ENCODE measurements around the gene PSIP1. TPM values are rescaled to one million over a fixed set of nuclear protein-coding genes. Genes with fewer than 3 reads are reported as not detected.

PSIP1 gene
- polyA plus RNA-seq, 1 donor (not counting 4 experiments of a cell fraction or from before 2014, with no cell fraction given): 14.7 TPM

DNA sequence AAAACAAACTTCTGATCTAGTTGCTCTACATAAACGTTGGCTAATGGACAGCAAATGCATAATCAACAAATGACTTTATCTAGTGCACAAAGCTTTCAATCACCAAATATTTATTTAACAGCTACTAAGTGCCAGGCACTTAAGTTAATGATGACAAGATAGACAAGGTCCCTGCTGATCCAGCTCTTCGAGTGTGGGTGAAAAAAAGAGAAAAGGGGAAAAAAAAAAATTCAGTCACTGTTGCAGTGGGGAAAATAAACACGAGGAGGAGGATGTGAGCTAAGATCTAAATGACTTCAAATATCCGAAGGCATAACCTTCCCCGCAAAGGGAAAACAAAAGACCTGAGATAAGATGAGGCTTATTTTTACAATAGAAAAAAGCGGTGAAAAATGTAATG lies 9.6 kb downstream of the PSIP1 start:
- no peak overlapping the region for H3K4me2 ChIP-seq (ENCODE audit: control insufficient read depth, extremely low read depth, insufficient read depth, low read depth, low read length)
- no peaks in the 10 kb centered on the region for H3K9me1 ChIP-seq (ENCODE audit: control insufficient read depth, extremely low read depth, insufficient read depth, low read length)
- DNase-seq (ENCODE audit: low read depth, low spot score) (no peak), FAIRE-seq (no peak)
- no peaks in the 10 kb centered on the region for H4K20me1 ChIP-seq (ENCODE audit: control insufficient read depth, extremely low read depth, insufficient read depth, low read length)
- H3K36me3 ChIP-seq (ENCODE audit: control insufficient read depth in 2 of 2, extremely low read depth in 1 of 2, insufficient read depth in 2 of 2, low read length in 2 of 2): no peaks in the 10 kb centered on the region
- TF ChIP-seq, protein P1, sequence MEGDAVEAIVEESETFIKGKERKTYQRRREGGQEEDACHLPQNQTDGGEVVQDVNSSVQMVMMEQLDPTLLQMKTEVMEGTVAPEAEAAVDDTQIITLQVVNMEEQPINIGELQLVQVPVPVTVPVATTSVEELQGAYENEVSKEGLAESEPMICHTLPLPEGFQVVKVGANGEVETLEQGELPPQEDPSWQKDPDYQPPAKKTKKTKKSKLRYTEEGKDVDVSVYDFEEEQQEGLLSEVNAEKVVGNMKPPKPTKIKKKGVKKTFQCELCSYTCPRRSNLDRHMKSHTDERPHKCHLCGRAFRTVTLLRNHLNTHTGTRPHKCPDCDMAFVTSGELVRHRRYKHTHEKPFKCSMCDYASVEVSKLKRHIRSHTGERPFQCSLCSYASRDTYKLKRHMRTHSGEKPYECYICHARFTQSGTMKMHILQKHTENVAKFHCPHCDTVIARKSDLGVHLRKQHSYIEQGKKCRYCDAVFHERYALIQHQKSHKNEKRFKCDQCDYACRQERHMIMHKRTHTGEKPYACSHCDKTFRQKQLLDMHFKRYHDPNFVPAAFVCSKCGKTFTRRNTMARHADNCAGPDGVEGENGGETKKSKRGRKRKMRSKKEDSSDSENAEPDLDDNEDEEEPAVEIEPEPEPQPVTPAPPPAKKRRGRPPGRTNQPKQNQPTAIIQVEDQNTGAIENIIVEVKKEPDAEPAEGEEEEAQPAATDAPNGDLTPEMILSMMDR (optimal IDR thresholded peaks at IDR 0.05 in 1 of 3, IDR thresholded peaks at IDR 0.05 in 1 of 3, conservative IDR thresholded peaks at IDR 0.05 in 1 of 3; ENCODE audit: extremely low read depth in 1 of 3, insufficient read depth in 2 of 3, low read length in 3 of 3): no peak
- no peak for TF ChIP-seq EZH2 (IDR thresholded peaks at IDR 0.05; ENCODE audit: low read length)
- H3K4me1 ChIP-seq (ENCODE audit: control insufficient read depth, extremely low read depth, insufficient read depth, low read length): no peaks in the 10 kb centered on the region
- H3K79me2 ChIP-seq (ENCODE audit: control insufficient read depth, insufficient read depth, low read length): no peaks in the 10 kb centered on the region
- dilution Hi-C loops (cut with MboI; ENCODE audit: extremely low pct_ligation_motif_present, low sequenced_read_pairs): no loop called here
- no peak overlapping the region for H3K27ac ChIP-seq (ENCODE audit: control insufficient read depth, insufficient read depth, low read length)
- no peak overlapping the region for H2AFZ ChIP-seq (ENCODE audit: control insufficient read depth, low read length)
- H3K9me3 ChIP-seq (ENCODE audit: control insufficient read depth, low read depth, low read length): no peaks in the 10 kb centered on the region
- no peak overlapping the region for H3K4me3 ChIP-seq (ENCODE audit: control insufficient read depth in 2 of 3, extremely low read depth in 1 of 3, insufficient read depth in 2 of 3, low read depth in 1 of 3, low read length in 3 of 3)
- H3K9ac ChIP-seq (ENCODE audit: control insufficient read depth, extremely low read depth, insufficient read depth, low read length): no peak overlapping the region
- H3K27me3 ChIP-seq (ENCODE audit: control insufficient read depth, extremely low read depth, insufficient read depth, low read length): no peaks in the 10 kb centered on the region

GRCh38 chr9:15499139-15499538 lies 11.6 kb downstream of the PSIP1 start:
- Histone ChIP-seq H3K27ac (ENCODE audit: control insufficient read depth, insufficient read depth, low read length) (no peak overlapping the region), H3K27me3 (ENCODE audit: control insufficient read depth, extremely low read depth, insufficient read depth, low read length) (no peaks in the 10 kb centered on the region), H3K4me2 (ENCODE audit: control insufficient read depth, extremely low read depth, insufficient read depth, low read depth, low read length) (no peak overlapping the region), H3K9me1 (ENCODE audit: control insufficient read depth, extremely low read depth, insufficient read depth, low read length) (no peaks in the 10 kb centered on the region), H2AFZ (ENCODE audit: control insufficient read depth, low read length) (no peak overlapping the region), H3K4me1 (ENCODE audit: control insufficient read depth, extremely low read depth, insufficient read depth, low read length) (no peaks in the 10 kb centered on the region), H3K9me3 (ENCODE audit: control insufficient read depth, low read depth, low read length) (no peaks in the 10 kb centered on the region), H3K79me2 (ENCODE audit: control insufficient read depth, insufficient read depth, low read length) (no peaks in the 10 kb centered on the region), H3K36me3 (ENCODE audit: control insufficient read depth in 2 of 2, extremely low read depth in 1 of 2, insufficient read depth in 2 of 2, low read length in 2 of 2) (no peaks in the 10 kb centered on the region), H3K4me3 (ENCODE audit: control insufficient read depth in 2 of 3, extremely low read depth in 1 of 3, insufficient read depth in 2 of 3, low read depth in 1 of 3, low read length in 3 of 3) (no peak overlapping the region), H3K9ac (ENCODE audit: control insufficient read depth, extremely low read depth, insufficient read depth, low read length) (no peak overlapping the region), H4K20me1 (ENCODE audit: control insufficient read depth, extremely low read depth, insufficient read depth, low read length) (no peaks in the 10 kb centered on the region)
- no peak for DNase-seq (ENCODE audit: low read depth, low spot score)
- dilution Hi-C loops (cut with MboI; ENCODE audit: extremely low pct_ligation_motif_present, low sequenced_read_pairs): no loop called here
- no peak for FAIRE-seq
- TF ChIP-seq, protein P1 (optimal IDR thresholded peaks at IDR 0.05 in 1 of 3, IDR thresholded peaks at IDR 0.05 in 1 of 3, conservative IDR thresholded peaks at IDR 0.05 in 1 of 3; ENCODE audit: extremely low read depth in 1 of 3, insufficient read depth in 2 of 3, low read length in 3 of 3): no peak
- TF ChIP-seq EZH2 (IDR thresholded peaks at IDR 0.05; ENCODE audit: low read length): no peak
